DND-41 (cell line): ENCODE results near the gene NTN1.

Source experiments
- ATAC-seq: fragments of 200-7000 bp; cut with Tn5 transposase; 3 replicates; pipeline ENCODE4 v1.9.1; 2021; ENCODE audit warnings: low read depth; ENCODE audit not compliant: insufficient read depth
- DNase-seq: peaks from one replicate; pipeline ENCODE4 v3.0.0-alpha.2; 2020
- H2AFZ ChIP-seq: 2 replicates; pipeline ENCODE4 v1.6.0; 2012; ENCODE audit warnings: low read depth, low read length
- H3K27ac ChIP-seq: 2 replicates; pipeline ENCODE4 v1.5.1; 2012; ENCODE audit warnings: low read length, inconsistent platforms
- H3K27me3 ChIP-seq: fragments of 200-600 bp; sonication (generic); 2 replicates; pipeline ENCODE4 v1.6.0; 2012; ENCODE audit warnings: low read length, mild to moderate bottlenecking, inconsistent platforms; ENCODE audit not compliant: insufficient read depth, poor library complexity
- H3K36me3 ChIP-seq: 2 replicates; pipeline ENCODE4 v1.5.1; 2012; ENCODE audit warnings: low read length, inconsistent platforms; ENCODE audit not compliant: insufficient read depth
- H3K4me1 ChIP-seq: 2 replicates; pipeline ENCODE4 v1.5.1; 2012; ENCODE audit warnings: mild to moderate bottlenecking, low read length; ENCODE audit not compliant: insufficient read depth
- H3K4me2 ChIP-seq: 2 replicates; pipeline ENCODE4 v1.6.0; 2012; ENCODE audit warnings: mild to moderate bottlenecking, moderate library complexity, low read length, inconsistent platforms; ENCODE audit not compliant: insufficient read depth
- H3K4me3 ChIP-seq, 2 experiments: fragments of 200-600 bp in 1 of 2; shearing (Covaris generic) in 1 of 2; 2 replicates each; pipeline ENCODE4 v1.5.1; 2012 to 2016; ENCODE audit warnings: inconsistent platforms in 2 of 2, low read length in 2 of 2, mild to moderate bottlenecking in 2 of 2, low read depth in 1 of 2, moderate library complexity in 1 of 2
- H3K79me2 ChIP-seq: 2 replicates; pipeline ENCODE4 v1.6.0; 2012; ENCODE audit warnings: low read length, inconsistent platforms; ENCODE audit not compliant: insufficient read depth
- H3K9ac ChIP-seq: 2 replicates; pipeline ENCODE4 v1.6.0; 2012; ENCODE audit warnings: low read depth, mild to moderate bottlenecking, inconsistent platforms, low read length, moderate library complexity
- H3K9me3 ChIP-seq: 2 replicates; pipeline ENCODE4 v1.5.1; 2012; ENCODE audit warnings: low read length, moderate library complexity, mild to moderate bottlenecking, inconsistent platforms; ENCODE audit not compliant: insufficient read depth, severe bottlenecking
- H4K20me1 ChIP-seq: 2 replicates; pipeline ENCODE4 v1.6.0; 2012; ENCODE audit warnings: low read length; ENCODE audit not compliant: insufficient read depth
- EZH2 ChIP-seq: IDR thresholded peaks from 3 replicates; pipeline ENCODE4 v1.6.1; 2012; ENCODE audit warnings: borderline replicate concordance, low read depth, mild to moderate bottlenecking, moderate library complexity, low read length, inconsistent platforms; ENCODE audit not compliant: severe bottlenecking
- TF ChIP-seq, protein P1 (sequence below): IDR thresholded peaks from 2 replicates; pipeline ENCODE4 v1.5.1; 2012; ENCODE audit warnings: borderline replicate concordance, low read length, moderate library complexity, mild to moderate bottlenecking; ENCODE audit not compliant: poor library complexity, severe bottlenecking; ENCODE audit errors: extremely low read depth

The NTN1 gene

DNA sequence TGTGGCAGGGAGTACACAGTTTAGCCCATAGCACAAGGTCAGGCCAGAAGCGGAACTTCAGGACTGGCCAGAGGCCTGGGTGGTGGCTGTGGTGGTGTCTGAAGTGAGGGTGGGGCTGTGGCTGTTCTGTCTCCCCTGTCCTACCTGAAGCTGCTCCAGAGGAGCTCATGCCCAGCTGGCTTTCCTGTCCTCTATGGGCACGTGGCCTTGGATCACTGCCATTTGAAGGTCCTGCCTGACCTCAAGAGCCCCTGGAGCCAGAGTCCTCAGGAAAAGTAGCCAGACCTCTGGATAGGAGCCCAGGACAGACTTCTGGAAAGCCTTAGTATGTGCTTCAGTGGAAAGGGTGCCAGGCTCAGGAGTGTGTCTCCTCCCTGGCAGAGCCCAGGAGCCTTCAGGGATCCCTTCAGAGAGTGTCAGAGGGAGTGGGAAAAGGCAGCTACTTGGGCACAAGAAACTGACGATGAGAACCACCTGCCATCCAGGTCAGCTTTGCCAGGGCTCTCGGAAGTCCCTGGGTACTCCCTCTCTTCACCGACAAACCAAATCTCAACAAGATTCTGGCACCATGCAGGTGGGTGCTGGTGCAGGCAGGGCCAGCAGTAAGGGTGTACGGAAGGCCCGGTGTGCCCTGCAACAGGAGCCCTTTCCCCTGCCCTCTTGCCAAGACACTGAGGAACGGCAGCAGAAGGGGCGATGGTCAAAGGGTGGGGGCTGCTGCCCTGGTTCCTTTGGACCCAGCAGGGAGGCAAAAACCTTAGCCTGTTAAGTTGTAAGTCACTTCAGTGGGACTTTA, 153.7 kb downstream of the NTN1 start:
- H3K4me1 ChIP-seq, result no peaks in the 10 kb centered on the region
- no peak overlapping the region for H3K27ac ChIP-seq
- ATAC-seq (no peak), DNase-seq (no peak)
- H3K9ac ChIP-seq, result no peak overlapping the region
- H4K20me1 ChIP-seq, result no peaks in the 10 kb centered on the region
- TF ChIP-seq, protein P1, sequence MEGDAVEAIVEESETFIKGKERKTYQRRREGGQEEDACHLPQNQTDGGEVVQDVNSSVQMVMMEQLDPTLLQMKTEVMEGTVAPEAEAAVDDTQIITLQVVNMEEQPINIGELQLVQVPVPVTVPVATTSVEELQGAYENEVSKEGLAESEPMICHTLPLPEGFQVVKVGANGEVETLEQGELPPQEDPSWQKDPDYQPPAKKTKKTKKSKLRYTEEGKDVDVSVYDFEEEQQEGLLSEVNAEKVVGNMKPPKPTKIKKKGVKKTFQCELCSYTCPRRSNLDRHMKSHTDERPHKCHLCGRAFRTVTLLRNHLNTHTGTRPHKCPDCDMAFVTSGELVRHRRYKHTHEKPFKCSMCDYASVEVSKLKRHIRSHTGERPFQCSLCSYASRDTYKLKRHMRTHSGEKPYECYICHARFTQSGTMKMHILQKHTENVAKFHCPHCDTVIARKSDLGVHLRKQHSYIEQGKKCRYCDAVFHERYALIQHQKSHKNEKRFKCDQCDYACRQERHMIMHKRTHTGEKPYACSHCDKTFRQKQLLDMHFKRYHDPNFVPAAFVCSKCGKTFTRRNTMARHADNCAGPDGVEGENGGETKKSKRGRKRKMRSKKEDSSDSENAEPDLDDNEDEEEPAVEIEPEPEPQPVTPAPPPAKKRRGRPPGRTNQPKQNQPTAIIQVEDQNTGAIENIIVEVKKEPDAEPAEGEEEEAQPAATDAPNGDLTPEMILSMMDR, result no peak
- TF ChIP-seq EZH2, result no peak
- no peaks in the 10 kb centered on the region for H3K9me3 ChIP-seq
- H3K79me2 ChIP-seq, result no peaks in the 10 kb centered on the region
- H3K36me3 ChIP-seq, result no peaks in the 10 kb centered on the region
- H3K4me2 ChIP-seq, result no peak overlapping the region
- H3K27me3 ChIP-seq, result no peaks in the 10 kb centered on the region
- no peak overlapping the region for H2AFZ ChIP-seq
- H3K4me3 ChIP-seq, result no peak overlapping the region

DNA sequence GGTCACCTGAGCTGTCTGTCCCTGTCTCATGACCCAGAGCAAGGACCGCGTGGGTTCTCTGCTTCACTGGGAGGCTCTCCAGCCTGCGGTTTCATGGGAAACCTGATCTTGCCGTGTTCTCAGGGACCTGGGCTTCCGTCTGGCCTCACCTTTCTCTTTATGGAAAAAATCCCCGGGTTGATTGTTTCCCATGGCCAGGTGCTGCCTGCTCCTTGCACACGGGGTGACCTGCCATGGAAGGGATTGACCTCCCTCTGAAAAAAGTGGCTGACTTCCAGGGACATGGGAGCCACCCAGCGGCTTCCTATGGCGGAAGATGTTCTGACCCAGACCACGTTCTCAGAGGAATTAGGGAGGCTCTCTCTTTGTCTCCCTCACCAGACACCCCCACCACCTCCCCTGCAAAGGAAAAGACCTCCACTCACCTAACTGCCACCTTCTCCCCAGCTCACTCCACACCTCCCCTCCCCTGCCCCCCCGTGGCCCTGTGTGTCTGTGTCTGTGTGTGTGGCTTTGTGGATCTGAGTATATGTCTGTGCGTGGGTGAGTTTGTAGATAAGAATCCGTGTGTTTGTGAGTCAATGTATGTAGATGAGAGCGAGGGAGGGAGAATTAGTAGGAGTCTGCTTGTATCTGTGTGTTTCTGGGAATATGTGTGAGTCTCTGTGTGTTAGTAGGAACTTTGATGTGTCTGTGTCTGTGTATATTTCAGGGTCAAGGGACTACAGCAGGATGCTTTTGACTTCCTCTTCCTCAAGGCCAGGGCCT, 154.6 kb downstream of the NTN1 start:
- no peak overlapping the region for H3K4me3 ChIP-seq
- no peaks in the 10 kb centered on the region for H3K9me3 ChIP-seq
- no peaks in the 10 kb centered on the region for H3K79me2 ChIP-seq
- DNase-seq (no peak), ATAC-seq (no peak)
- no peak overlapping the region for H3K9ac ChIP-seq
- H3K27me3 ChIP-seq, result no peaks in the 10 kb centered on the region
- H3K27ac ChIP-seq, result no peak overlapping the region
- H2AFZ ChIP-seq, result no peak overlapping the region
- no peak overlapping the region for H3K4me2 ChIP-seq
- no peaks in the 10 kb centered on the region for H4K20me1 ChIP-seq
- H3K36me3 ChIP-seq, result no peaks in the 10 kb centered on the region
- H3K4me1 ChIP-seq, result no peaks in the 10 kb centered on the region
- TF ChIP-seq, protein P1, result no peak
- no peak for TF ChIP-seq EZH2

DNA sequence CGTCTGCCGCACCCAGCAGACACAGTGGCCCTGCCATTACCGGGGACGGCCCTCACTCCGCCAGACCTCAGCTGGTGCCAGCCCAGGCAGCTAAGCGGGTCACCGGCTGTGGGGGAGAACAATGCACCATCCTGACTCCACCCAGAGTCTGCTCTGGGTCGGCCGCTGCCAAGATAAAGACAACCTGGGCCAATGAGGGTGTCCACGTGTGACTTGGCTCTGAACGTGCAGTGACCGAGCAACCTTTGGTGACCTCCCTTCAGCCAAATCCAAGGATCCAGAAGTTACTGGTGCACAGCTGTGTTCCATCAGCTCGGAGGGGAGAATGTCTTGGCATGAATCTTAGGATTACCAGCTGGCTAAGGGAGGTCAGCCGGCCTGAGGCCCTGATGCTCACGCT, 155.9 kb downstream of the NTN1 start:
- Histone ChIP-seq H3K27me3 (no peaks in the 10 kb centered on the region), H3K9ac (no peak overlapping the region), H3K4me3 (no peak overlapping the region), H3K4me1 (no peaks in the 10 kb centered on the region), H3K36me3 (no peaks in the 10 kb centered on the region), H2AFZ (no peak overlapping the region), H3K79me2 (no peaks in the 10 kb centered on the region), H3K4me2 (no peak overlapping the region), H4K20me1 (no peaks in the 10 kb centered on the region), H3K9me3 (no peaks in the 10 kb centered on the region), H3K27ac (no peak overlapping the region)
- DNase-seq (no peak), ATAC-seq (no peak)
- no peak for TF ChIP-seq EZH2
- TF ChIP-seq, protein P1, result no peak
